ENCODE data around the gene DBI.

GRCh38 chr2:119377294-119377992, 10.7 kb downstream of the DBI start:
- TF ChIP-seq POLR2A (IDR thresholded peaks at IDR 0.05; ENCODE audit: low read depth, low read length) (no peak), TAF1 (IDR thresholded peaks at IDR 0.05; ENCODE audit: borderline replicate concordance, low read depth, low read length) (no peak)

Data from GM12892 (cell line).